ENCODE measurements around the gene TSHZ1.

DNA sequence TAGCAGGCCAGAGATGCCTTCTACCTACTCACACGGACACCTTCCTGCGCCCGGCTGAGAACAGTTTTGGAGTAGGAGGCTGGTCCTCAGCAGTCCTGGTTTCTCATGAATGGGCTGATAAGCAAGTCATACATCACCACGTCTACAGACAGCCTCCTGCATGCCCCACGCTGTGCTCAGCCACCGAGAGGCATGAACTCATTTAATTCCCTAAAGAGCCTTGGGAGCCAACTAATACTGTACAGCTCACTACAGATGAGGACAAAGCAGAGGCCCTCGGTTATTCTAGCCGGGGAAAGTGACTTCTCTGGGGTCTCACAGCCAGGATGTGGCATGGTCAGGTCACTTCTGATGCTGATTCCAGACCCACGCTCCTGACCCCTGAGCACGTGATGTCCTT lies 105.6 kb downstream of the TSHZ1 start:
- TF ChIP-seq, protein P1, sequence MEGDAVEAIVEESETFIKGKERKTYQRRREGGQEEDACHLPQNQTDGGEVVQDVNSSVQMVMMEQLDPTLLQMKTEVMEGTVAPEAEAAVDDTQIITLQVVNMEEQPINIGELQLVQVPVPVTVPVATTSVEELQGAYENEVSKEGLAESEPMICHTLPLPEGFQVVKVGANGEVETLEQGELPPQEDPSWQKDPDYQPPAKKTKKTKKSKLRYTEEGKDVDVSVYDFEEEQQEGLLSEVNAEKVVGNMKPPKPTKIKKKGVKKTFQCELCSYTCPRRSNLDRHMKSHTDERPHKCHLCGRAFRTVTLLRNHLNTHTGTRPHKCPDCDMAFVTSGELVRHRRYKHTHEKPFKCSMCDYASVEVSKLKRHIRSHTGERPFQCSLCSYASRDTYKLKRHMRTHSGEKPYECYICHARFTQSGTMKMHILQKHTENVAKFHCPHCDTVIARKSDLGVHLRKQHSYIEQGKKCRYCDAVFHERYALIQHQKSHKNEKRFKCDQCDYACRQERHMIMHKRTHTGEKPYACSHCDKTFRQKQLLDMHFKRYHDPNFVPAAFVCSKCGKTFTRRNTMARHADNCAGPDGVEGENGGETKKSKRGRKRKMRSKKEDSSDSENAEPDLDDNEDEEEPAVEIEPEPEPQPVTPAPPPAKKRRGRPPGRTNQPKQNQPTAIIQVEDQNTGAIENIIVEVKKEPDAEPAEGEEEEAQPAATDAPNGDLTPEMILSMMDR (IDR thresholded peaks at IDR 0.05): no peak
- TF ChIP-seq POLR2A (IDR thresholded peaks at IDR 0.05): no peak
- no peak for TF ChIP-seq EP300 (IDR thresholded peaks at IDR 0.05)
